ENCODE measurements around the gene MCM3. TPM values are rescaled to one million over a fixed set of nuclear protein-coding genes. Genes with fewer than 3 reads are reported as not detected.
A peak's percentile ranks its signal among the peaks of the same experiment; 100 is the strongest.

Gene MCM3
- polyA plus RNA-seq, 1 donor (not counting 4 experiments of a cell fraction or from before 2014, with no cell fraction given): 60.9 TPM

DNA sequence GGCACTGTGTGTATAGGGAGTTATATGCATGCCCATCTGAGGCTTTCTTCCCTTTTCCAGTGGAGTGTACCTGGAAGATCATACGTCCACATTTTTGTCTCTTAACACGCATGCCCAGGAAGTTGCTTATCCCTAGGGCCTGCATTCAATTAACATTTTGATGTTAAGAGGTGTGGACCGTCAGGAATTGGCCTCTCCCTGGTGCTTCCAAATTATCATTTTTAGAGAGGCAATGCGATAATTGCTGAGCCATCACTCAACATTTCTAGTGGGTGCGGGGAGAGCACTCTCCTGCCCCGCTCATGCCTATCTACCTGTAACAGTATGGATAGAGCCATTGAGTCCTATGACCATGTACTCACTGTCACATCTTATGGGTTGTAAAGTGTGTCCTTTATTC lies 39.6 kb upstream of the MCM3 start:
- no peak overlapping the region for H2AFZ ChIP-seq (ENCODE audit: control insufficient read depth, low read length)
- H3K9ac ChIP-seq (ENCODE audit: control insufficient read depth, extremely low read depth, insufficient read depth, low read length): no peak overlapping the region
- no peaks in the 10 kb centered on the region for H3K36me3 ChIP-seq (ENCODE audit: control insufficient read depth in 2 of 2, extremely low read depth in 1 of 2, insufficient read depth in 2 of 2, low read length in 2 of 2)
- no peak for TF ChIP-seq EZH2 (IDR thresholded peaks at IDR 0.05; ENCODE audit: low read length)
- TF ChIP-seq, protein P1, sequence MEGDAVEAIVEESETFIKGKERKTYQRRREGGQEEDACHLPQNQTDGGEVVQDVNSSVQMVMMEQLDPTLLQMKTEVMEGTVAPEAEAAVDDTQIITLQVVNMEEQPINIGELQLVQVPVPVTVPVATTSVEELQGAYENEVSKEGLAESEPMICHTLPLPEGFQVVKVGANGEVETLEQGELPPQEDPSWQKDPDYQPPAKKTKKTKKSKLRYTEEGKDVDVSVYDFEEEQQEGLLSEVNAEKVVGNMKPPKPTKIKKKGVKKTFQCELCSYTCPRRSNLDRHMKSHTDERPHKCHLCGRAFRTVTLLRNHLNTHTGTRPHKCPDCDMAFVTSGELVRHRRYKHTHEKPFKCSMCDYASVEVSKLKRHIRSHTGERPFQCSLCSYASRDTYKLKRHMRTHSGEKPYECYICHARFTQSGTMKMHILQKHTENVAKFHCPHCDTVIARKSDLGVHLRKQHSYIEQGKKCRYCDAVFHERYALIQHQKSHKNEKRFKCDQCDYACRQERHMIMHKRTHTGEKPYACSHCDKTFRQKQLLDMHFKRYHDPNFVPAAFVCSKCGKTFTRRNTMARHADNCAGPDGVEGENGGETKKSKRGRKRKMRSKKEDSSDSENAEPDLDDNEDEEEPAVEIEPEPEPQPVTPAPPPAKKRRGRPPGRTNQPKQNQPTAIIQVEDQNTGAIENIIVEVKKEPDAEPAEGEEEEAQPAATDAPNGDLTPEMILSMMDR (optimal IDR thresholded peaks at IDR 0.05 in 1 of 3, IDR thresholded peaks at IDR 0.05 in 1 of 3, conservative IDR thresholded peaks at IDR 0.05 in 1 of 3; ENCODE audit: extremely low read depth in 1 of 3, insufficient read depth in 2 of 3, low read length in 3 of 3): no peak
- FAIRE-seq (no peak), DNase-seq (ENCODE audit: low read depth, low spot score) (no peak)
- no peaks in the 10 kb centered on the region for H3K79me2 ChIP-seq (ENCODE audit: control insufficient read depth, insufficient read depth, low read length)
- H3K4me2 ChIP-seq (ENCODE audit: control insufficient read depth, extremely low read depth, insufficient read depth, low read depth, low read length): no peak overlapping the region
- H3K9me3 ChIP-seq (ENCODE audit: control insufficient read depth, low read depth, low read length): no peaks in the 10 kb centered on the region
- no peaks in the 10 kb centered on the region for H4K20me1 ChIP-seq (ENCODE audit: control insufficient read depth, extremely low read depth, insufficient read depth, low read length)
- H3K9me1 ChIP-seq (ENCODE audit: control insufficient read depth, extremely low read depth, insufficient read depth, low read length): no peaks in the 10 kb centered on the region
- no peak overlapping the region for H3K4me3 ChIP-seq (ENCODE audit: control insufficient read depth in 2 of 3, extremely low read depth in 1 of 3, insufficient read depth in 2 of 3, low read depth in 1 of 3, low read length in 3 of 3)
- H3K27ac ChIP-seq (ENCODE audit: control insufficient read depth, insufficient read depth, low read length): no peak overlapping the region
- H3K27me3 ChIP-seq (ENCODE audit: control insufficient read depth, extremely low read depth, insufficient read depth, low read length): peaks cover 4% of the 10 kb centered on the region
- no peaks in the 10 kb centered on the region for H3K4me1 ChIP-seq (ENCODE audit: control insufficient read depth, extremely low read depth, insufficient read depth, low read length)
- dilution Hi-C loops (cut with MboI; ENCODE audit: extremely low pct_ligation_motif_present, low sequenced_read_pairs): no loop called here

DNA sequence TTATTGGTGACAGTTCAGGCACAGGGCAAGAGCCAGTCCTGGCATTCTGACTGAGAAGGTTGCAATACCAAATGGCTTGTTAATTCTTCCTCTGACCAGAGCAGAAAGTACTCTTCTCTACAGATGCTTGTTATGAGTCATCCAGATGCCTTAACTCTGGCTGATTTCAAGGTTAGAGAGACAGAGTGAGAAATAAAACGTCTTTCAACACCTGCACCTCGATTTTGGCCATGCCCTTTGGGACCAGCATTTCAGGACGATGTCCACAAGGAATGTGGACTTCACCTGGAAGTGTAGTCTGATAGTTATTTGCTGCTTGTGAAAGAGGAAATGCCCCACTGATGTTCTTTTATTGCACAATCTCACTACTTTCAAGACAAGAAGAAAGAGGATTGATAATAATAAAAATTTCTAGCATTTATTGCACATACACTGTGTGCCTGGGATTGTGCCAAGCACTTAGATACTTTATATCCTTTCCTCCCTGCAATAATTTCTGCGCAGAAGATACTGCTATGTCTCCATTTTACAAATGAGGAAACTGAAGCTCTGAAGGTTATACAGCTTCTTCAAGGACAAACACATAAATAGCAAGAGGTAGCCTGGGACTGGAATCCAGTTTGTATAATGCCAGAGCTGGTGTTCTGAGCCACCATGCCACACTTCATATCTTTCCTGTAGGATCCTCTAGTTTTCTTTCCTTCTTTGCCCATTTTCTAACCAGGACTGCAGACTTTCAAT lies 33.5 kb upstream of the MCM3 start:
- Histone ChIP-seq H3K9me3 (ENCODE audit: control insufficient read depth, low read depth, low read length) (no peaks in the 10 kb centered on the region), H4K20me1 (ENCODE audit: control insufficient read depth, extremely low read depth, insufficient read depth, low read length) (no peaks in the 10 kb centered on the region), H2AFZ (ENCODE audit: control insufficient read depth, low read length) (no peak overlapping the region), H3K9ac (ENCODE audit: control insufficient read depth, extremely low read depth, insufficient read depth, low read length) (no peak overlapping the region), H3K27ac (ENCODE audit: control insufficient read depth, insufficient read depth, low read length) (no peak overlapping the region), H3K79me2 (ENCODE audit: control insufficient read depth, insufficient read depth, low read length) (no peaks in the 10 kb centered on the region), H3K4me3 (ENCODE audit: control insufficient read depth in 2 of 3, extremely low read depth in 1 of 3, insufficient read depth in 2 of 3, low read depth in 1 of 3, low read length in 3 of 3) (no peak overlapping the region), H3K4me2 (ENCODE audit: control insufficient read depth, extremely low read depth, insufficient read depth, low read depth, low read length) (no peak overlapping the region), H3K27me3 (ENCODE audit: control insufficient read depth, extremely low read depth, insufficient read depth, low read length) (no peaks in the 10 kb centered on the region), H3K36me3 (ENCODE audit: control insufficient read depth in 2 of 2, extremely low read depth in 1 of 2, insufficient read depth in 2 of 2, low read length in 2 of 2) (no peaks in the 10 kb centered on the region), H3K9me1 (ENCODE audit: control insufficient read depth, extremely low read depth, insufficient read depth, low read length) (no peaks in the 10 kb centered on the region), H3K4me1 (ENCODE audit: control insufficient read depth, extremely low read depth, insufficient read depth, low read length) (no peaks in the 10 kb centered on the region)
- DNase-seq (ENCODE audit: low read depth, low spot score): no peak
- dilution Hi-C loops (cut with MboI; ENCODE audit: extremely low pct_ligation_motif_present, low sequenced_read_pairs): no loop called here
- peak; percentile 5 for FAIRE-seq
- TF ChIP-seq, protein P1 (optimal IDR thresholded peaks at IDR 0.05 in 1 of 3, IDR thresholded peaks at IDR 0.05 in 1 of 3, conservative IDR thresholded peaks at IDR 0.05 in 1 of 3; ENCODE audit: extremely low read depth in 1 of 3, insufficient read depth in 2 of 3, low read length in 3 of 3): no peak
- TF ChIP-seq EZH2 (IDR thresholded peaks at IDR 0.05; ENCODE audit: low read length): no peak
